Naive B cell (primary cell): ENCODE data around the gene ADGRL3. TPM values are rescaled to one million over a fixed set of nuclear protein-coding genes. Genes with fewer than 3 reads are reported as not detected.

ENCODE experiments used
- ATAC-seq, 2 donors: fragments of 150-1000 bp; cut with Tn5 transposase; 2 replicates each; pipeline ENCODE4 v1.10.0; 2021; ENCODE audit warnings: low read depth in 2 of 2, mild to moderate bottlenecking in 2 of 2, moderate library complexity in 2 of 2
- DNase-seq: peaks from one replicate; pipeline ENCODE4 v3.0.0; 2022
- H3K27ac Mint-ChIP-seq, 6 donors: one replicate each; pipeline ENCODE4 v1.8.0; 2020 to 2022; ENCODE audit warnings: mild to moderate bottlenecking in 6 of 6, mixed read lengths in 6 of 6, moderate library complexity in 5 of 6, inconsistent platforms in 2 of 6
- H3K27me3 Mint-ChIP-seq, 3 donors: one replicate each; pipeline ENCODE4 v1.8.0; 2021 to 2022; ENCODE audit warnings: mixed read lengths in 3 of 3, mild to moderate bottlenecking in 1 of 3
- H3K36me3 Mint-ChIP-seq, 2 donors: one replicate each; pipeline ENCODE4 v1.8.0; 2020 to 2022; ENCODE audit warnings: mixed read lengths in 2 of 2, inconsistent platforms in 1 of 2, mild to moderate bottlenecking in 1 of 2
- H3K4me1 Mint-ChIP-seq, 3 donors: one replicate each; pipeline ENCODE4 v1.8.0; 2020 to 2022; ENCODE audit warnings: mixed read lengths in 3 of 3, inconsistent platforms in 1 of 3, mild to moderate bottlenecking in 1 of 3, moderate library complexity in 1 of 3
- H3K4me3 Mint-ChIP-seq, 8 donors: one replicate each; pipeline ENCODE4 v1.8.0; 2020 to 2022; ENCODE audit warnings: mild to moderate bottlenecking in 8 of 8, mixed read lengths in 8 of 8, moderate library complexity in 8 of 8, inconsistent platforms in 2 of 8
- H3K9me3 Mint-ChIP-seq, 7 donors: one replicate each; pipeline ENCODE4 v1.8.0; 2020 to 2022; ENCODE audit warnings: mixed read lengths in 7 of 7, mild to moderate bottlenecking in 5 of 7, inconsistent platforms in 2 of 7, moderate library complexity in 1 of 7
- polyA plus RNA-seq, 6 donors: library from polyadenylated mRNA; unstranded; fragments of 300-500 nt; fragmentation: Illumina TruSeq; gene quantifications; one replicate each; pipeline ENCODE4 v1.2.3, GENCODE V29; 2021; ENCODE audit warnings: low read depth in 6 of 6

The ADGRL3 gene
- polyA plus RNA-seq, 6 donors from 2014 or later = not detected

DNA sequence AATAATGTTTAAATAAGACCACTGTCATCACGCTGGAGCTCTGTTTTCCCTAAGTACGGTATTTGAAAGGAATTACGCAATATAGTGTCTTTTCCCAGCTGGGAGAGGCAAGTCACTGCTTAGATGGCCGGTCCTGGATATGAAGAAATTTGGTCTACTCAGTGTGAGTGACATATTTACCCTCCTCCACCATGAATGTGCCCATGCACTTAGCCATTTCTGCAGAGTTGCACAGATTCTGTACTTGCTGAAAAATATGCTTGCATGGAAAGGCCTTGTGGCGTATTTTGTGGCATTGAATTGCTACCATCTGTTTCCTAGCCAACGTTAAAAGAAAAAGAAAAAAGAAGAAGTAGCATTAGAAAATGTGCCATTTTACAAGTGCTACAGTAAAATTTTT is 73.1 kb downstream of the ADGRL3 start:
- no peak for ATAC-seq
- Mint-ChIP-seq H3K4me1 (no peaks in the 10 kb centered on the region), H3K4me3 (no peak overlapping the region), H3K27me3 (no peaks in the 10 kb centered on the region), H3K9me3 (peaks cover 0 to 3% (median 0%) of the 10 kb centered on the region in 7 donors), H3K36me3 (no peaks in the 10 kb centered on the region), H3K27ac (no peak overlapping the region)
- DNase-seq = no peak

DNA sequence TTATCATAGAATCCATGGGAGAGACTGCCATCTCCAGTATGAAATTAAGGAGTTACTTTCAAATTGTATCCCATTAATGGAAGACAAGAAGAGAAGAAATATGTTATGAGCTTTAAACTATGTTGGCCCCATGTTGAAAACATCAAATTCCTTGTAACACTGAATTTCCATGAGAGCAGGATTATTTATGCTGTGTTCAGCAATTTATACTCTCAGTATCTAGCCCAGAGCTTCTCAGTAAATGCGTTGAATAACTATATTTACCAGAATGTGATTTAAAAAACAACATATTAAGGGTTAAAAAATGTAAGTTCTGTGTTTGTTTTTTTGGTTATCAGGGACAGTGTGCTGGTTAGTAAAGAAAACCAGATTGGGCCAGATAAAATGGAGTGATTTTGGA is 74.2 kb downstream of the ADGRL3 start:
- ATAC-seq = no peak
- H3K27ac Mint-ChIP-seq = no peak overlapping the region
- no peaks in the 10 kb centered on the region for H3K36me3 Mint-ChIP-seq

DNA sequence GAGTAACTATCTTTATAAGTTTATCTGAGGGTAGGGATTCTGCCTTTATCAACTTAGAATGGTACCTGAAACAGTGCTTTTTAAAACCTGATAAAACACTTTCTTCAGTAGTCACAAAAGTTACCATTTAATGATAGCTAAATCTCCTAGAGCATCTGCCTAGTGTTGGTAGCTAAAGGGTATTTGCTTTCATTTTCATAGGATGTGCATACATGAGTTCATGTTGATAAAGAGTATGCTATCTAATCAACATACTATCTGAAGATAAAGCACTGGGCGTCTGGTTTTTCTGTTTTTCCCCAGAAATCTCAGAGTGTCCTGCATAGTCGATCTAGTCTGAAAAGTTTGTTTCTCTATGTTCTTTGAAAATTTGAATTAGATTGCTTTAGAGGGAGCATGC is 75.1 kb downstream of the ADGRL3 start:
- no peaks in the 10 kb centered on the region for H3K27me3 Mint-ChIP-seq
- H3K36me3 Mint-ChIP-seq = no peaks in the 10 kb centered on the region

More for the DNA sequence above, 74.2 kb downstream of the ADGRL3 start:
- no peak overlapping the region for H3K4me3 Mint-ChIP-seq
- no peaks in the 10 kb centered on the region for H3K4me1 Mint-ChIP-seq
- H3K27me3 Mint-ChIP-seq = no peaks in the 10 kb centered on the region
- peaks cover 0 to 3% (median 0%) of the 10 kb centered on the region in 7 donors for H3K9me3 Mint-ChIP-seq
- no peak for DNase-seq

DNA sequence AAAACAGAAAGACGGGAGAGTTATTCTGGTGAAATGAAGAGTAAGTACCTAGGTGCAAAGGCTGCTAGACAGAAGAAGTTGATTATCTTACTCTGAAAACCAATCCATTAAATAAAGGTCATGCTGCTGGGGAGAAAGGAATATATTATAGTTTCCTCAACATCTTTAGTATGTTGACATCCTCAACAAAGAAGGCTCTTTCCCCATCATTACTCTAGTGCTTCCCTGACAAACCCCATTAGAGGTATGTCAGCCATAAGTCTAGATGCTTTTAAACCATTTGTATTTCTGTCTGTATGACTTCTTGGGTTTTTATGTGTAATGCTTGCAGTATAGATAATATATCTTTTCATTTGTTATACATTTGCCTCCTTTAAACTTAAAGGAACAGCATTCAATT is 75.9 kb downstream of the ADGRL3 start:
- Mint-ChIP-seq H3K4me3 (no peak overlapping the region), H3K27me3 (no peaks in the 10 kb centered on the region), H3K4me1 (no peaks in the 10 kb centered on the region), H3K9me3 (peaks cover 0 to 3% (median 0%) of the 10 kb centered on the region in 7 donors), H3K36me3 (no peaks in the 10 kb centered on the region), H3K27ac (no peak overlapping the region)
- ATAC-seq (no peak), DNase-seq (no peak)

More for the DNA sequence above, 75.1 kb downstream of the ADGRL3 start:
- DNase-seq (no peak), ATAC-seq (no peak)
- no peak overlapping the region for H3K27ac Mint-ChIP-seq
- H3K4me3 Mint-ChIP-seq = no peak overlapping the region
- peaks cover 0 to 3% (median 0%) of the 10 kb centered on the region in 7 donors for H3K9me3 Mint-ChIP-seq
- H3K4me1 Mint-ChIP-seq = no peaks in the 10 kb centered on the region

DNA sequence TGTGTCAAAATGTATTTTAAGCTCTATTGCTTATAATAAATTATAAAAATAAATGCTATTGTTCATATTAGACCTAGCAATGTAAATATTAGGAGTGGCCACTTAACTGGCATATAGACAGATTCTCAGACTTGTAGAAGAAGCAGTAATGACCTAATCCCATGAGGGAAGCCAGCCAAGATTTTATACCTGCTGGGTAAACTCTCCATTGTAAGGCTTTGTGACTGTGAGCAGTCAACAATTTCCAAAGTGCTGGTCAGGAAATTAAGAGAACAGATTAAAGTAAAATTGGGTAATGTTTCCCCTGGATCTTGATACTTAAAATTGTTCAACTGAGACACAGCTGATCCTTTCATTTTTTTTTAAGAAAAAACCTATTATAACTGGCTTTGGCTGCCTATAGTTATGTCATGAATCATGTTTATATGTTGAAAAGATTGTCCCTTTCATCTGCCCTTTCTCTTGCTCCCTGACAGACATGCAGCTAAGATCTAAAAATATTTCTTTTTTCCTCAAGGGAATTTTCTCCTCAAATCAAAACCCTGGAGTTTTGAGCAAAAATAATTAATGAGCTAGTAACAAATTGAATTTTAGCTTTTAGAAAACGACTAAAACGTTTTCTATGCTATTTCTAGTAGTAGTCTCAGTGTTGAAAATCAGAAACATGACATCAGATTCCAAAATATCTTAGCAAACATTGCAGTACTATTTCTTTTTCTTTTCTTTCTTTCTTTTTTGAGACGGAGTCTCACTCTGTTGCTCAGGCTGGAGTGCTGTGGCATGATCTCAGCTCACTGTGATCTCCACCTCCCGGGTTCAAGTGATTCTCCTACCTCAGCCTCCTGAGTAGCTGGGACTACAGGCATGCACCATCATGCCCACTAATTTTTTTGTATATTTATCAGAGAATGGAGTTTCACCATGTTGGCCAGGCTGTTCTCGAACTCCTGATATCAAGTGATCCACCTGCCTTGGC is 77.9 kb downstream of the ADGRL3 start:
- DNase-seq (no peak), ATAC-seq (no peak)
- H3K27ac Mint-ChIP-seq = no peak overlapping the region
- H3K4me1 Mint-ChIP-seq = no peaks in the 10 kb centered on the region
- no peaks in the 10 kb centered on the region for H3K27me3 Mint-ChIP-seq
- H3K9me3 Mint-ChIP-seq = no peaks in the 10 kb centered on the region
- no peaks in the 10 kb centered on the region for H3K36me3 Mint-ChIP-seq
- H3K4me3 Mint-ChIP-seq = no peak overlapping the region

DNA sequence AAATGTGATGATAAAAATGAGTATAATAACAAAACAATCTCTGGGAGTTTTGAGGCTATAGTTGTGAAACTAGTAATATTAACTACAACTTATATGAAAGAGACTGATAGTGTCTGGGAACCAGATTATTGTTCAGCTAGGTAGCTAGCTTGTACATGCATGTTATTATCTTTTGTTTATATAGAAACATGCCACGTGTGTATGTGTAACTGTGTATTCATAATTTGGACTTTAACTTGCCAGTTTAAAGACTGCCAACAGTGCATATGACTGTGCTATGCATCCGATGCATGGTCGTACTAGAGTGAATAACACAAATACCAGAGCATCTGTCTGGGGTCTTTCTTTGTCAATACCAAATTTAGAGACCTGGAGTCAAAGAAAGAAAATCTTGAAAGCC is 92.2 kb downstream of the ADGRL3 start:
- no peak for DNase-seq
- Mint-ChIP-seq H3K27ac (no peak overlapping the region), H3K9me3 (peaks cover 0 to 5% (median 0%) of the 10 kb centered on the region in 7 donors), H3K27me3 (no peaks in the 10 kb centered on the region), H3K36me3 (no peaks in the 10 kb centered on the region), H3K4me3 (no peak overlapping the region), H3K4me1 (no peaks in the 10 kb centered on the region)
- no peak for ATAC-seq

DNA sequence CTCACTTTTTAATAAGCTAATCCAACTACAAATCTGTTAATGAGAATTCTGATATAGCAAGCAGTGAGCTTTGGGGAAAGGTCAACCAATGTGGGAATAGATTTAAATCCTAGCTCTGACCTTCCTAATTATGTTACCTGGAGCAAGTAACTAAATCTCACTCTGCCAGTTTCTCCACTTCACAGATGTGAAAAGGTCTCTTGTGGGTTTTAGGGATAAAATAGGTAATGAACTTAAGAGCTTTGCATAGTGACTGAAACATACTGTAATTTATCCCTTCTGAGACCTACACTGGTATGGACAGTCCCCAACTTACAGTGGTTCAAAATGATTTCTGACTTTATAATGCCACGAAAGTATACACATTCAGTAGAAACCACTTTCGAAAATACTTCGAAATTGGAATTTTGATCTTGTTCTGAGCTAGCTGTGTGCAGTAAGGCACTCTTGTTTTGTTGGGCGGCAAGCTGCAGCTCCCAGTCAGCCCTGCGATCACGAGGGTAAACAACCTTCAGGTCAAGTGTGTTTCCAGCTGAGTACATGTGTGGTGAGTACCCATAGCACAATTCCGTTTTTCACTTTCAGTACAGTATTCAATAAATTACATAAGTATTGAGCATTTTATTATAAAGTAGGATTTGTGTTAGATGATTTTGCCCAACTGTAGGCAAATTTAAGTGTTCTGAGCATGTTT is 93.7 kb downstream of the ADGRL3 start:
- Mint-ChIP-seq H3K4me3 (no peak overlapping the region), H3K4me1 (no peaks in the 10 kb centered on the region), H3K27ac (no peak overlapping the region), H3K36me3 (no peaks in the 10 kb centered on the region), H3K27me3 (no peaks in the 10 kb centered on the region), H3K9me3 (peaks cover 0 to 5% (median 0%) of the 10 kb centered on the region in 7 donors)
- ATAC-seq (no peak), DNase-seq (no peak)

DNA sequence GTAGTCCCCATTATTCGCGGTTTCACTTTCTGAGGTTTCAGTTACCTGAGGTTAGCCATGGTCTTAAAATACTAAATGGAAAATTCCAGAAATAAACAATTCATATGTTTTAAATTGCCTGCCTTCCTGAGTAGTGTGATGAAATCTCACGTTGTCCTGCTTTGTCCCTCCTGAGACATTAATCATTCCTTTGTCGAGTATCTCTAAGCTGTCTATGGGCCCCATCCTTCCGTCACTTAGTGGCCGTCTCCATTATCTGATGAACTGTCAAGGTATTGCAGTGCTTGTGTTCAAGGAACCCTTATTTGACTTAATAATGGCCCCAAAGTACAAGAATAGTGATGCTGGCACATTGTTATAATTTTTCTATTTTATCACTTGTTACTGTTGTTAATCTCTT is 94.8 kb downstream of the ADGRL3 start:
- no peak overlapping the region for H3K27ac Mint-ChIP-seq
- DNase-seq (no peak), ATAC-seq (no peak)
- no peak overlapping the region for H3K4me3 Mint-ChIP-seq
- no peaks in the 10 kb centered on the region for H3K4me1 Mint-ChIP-seq
- H3K27me3 Mint-ChIP-seq = no peaks in the 10 kb centered on the region
- no peaks in the 10 kb centered on the region for H3K36me3 Mint-ChIP-seq
- peaks cover 0 to 5% (median 0%) of the 10 kb centered on the region in 7 donors for H3K9me3 Mint-ChIP-seq

DNA sequence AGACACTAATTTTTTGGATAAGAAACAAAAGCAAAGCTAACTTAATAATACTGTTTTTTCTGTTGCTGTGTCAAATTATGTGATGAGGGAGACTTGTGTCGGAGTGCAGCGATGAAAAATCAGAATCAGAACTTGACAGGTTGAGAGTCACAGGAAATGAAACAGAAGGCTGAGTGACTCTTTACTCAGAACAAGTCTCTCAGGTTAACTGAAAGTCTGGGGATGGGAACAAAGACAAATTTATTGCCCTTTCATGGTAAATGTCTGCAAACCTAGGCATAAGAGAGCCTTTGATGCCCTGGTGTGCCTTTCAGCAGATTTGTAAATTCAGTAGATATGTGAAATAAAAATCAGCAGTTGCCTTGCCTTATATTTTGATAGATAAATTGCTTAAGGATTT is 96.0 kb downstream of the ADGRL3 start:
- H3K27ac Mint-ChIP-seq = no peak overlapping the region
- peaks cover 0 to 4% (median 0%) of the 10 kb centered on the region in 7 donors for H3K9me3 Mint-ChIP-seq
- no peaks in the 10 kb centered on the region for H3K27me3 Mint-ChIP-seq
- ATAC-seq = no peak
- H3K4me3 Mint-ChIP-seq = no peak overlapping the region
- no peak for DNase-seq
- H3K4me1 Mint-ChIP-seq = no peaks in the 10 kb centered on the region
- no peaks in the 10 kb centered on the region for H3K36me3 Mint-ChIP-seq

DNA sequence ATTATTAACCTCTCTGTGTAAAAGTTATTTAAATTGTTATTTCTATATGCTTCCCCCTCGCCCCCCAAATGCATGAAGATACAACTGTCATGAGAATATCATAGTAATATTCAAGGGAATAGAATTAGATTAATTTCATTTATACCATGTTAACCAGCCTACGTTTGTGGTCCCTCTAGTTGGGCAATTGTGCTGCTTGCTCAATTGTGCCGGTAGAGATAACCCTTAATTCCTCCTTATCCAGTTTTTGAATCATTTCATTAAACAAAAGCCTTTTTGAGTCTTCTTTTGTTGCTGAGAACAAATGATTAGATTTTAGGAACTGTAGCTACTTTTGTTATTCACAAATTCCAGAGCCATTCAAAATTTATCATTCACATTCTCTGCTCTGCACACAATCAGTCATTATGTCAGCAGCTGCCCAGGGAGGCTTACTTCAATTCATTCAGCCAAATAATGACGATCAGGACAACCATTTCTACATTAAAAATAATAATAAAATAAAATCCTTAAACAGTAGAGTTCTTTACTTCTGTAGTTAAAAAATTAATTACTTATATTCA is 98.1 kb downstream of the ADGRL3 start:
- H3K27me3 Mint-ChIP-seq = no peaks in the 10 kb centered on the region
- H3K27ac Mint-ChIP-seq = no peak overlapping the region
- no peaks in the 10 kb centered on the region for H3K4me1 Mint-ChIP-seq
- H3K36me3 Mint-ChIP-seq = no peaks in the 10 kb centered on the region
- peaks cover 0 to 4% (median 0%) of the 10 kb centered on the region in 7 donors for H3K9me3 Mint-ChIP-seq
- ATAC-seq (no peak), DNase-seq (no peak)
- H3K4me3 Mint-ChIP-seq = no peak overlapping the region

DNA sequence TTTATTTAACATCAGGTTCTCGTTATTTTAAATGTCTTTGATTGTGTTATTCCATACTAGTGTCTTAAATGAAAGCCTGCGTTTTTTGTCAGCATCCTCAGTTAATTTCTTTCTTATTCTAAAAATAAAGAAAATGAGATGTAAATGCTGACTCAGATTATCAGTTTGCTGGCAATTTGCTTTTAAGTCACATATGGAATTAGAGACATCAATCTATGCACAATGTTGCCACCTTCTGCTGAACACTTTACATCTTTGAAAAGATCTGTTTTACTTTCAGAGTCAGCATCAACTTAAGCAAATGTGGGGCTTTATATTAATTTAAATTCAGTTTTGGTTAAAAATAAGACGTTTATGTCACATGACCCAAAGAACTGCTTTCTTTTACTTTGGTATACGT is 99.2 kb downstream of the ADGRL3 start:
- Mint-ChIP-seq H3K27ac (no peak overlapping the region), H3K27me3 (no peaks in the 10 kb centered on the region)
- no peak for ATAC-seq

DNA sequence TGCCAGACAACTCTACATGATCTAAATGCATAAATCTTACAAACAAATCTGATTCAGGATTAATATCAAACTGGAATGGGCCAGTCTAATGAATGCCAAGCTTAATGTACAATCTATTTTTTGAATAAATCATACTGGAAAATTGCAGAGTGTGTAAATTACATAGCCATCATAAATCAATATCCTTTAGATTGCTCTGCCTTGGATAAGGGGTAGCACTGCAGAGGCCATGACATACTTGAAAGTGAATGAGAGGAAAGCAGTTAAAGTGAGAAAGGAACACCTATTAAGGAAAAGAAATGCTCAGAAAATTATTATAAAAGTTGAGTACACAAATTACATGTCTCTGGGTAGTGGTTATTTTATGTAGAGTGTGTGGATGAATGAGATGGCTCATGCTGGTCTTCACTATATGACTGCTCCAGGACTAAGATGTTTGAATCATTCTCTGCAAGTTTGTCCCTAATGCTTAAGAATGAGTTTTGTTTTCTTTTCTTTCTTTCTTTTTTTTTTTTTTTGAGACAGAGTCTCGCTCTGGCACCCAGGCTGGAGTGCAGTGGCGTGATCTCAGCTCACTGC is 100.2 kb downstream of the ADGRL3 start:
- Mint-ChIP-seq H3K27me3 (no peaks in the 10 kb centered on the region), H3K27ac (no peak overlapping the region), H3K4me1 (no peaks in the 10 kb centered on the region), H3K36me3 (no peaks in the 10 kb centered on the region), H3K9me3 (peaks cover 0 to 3% (median under 1%) of the 10 kb centered on the region in 7 donors), H3K4me3 (no peak overlapping the region)
- ATAC-seq (no peak), DNase-seq (no peak)

More for the DNA sequence above, 99.2 kb downstream of the ADGRL3 start:
- Mint-ChIP-seq H3K9me3 (peaks cover 0 to 3% (median 0%) of the 10 kb centered on the region in 7 donors), H3K36me3 (no peaks in the 10 kb centered on the region), H3K4me1 (no peaks in the 10 kb centered on the region), H3K4me3 (no peak overlapping the region)
- DNase-seq = no peak

DNA sequence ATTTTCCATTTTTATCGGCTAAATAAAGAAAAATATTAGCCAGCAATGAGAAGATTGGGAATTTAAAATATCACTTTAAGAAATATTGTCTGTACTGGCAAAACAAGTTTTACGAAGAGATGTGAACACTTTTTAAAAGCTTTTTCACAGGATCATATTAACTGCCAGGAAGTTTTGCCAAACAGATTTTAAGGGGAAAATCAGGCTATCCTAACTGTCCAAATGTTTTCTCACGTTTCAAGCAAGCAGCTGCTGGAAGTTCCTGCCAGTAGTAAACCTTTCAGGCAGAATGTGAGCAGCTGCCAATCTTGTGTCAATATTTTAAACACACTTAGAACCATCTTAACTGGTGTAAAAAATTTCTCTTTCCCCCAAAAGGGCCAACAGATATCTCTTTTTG is 101.1 kb downstream of the ADGRL3 start:
- H3K27me3 Mint-ChIP-seq = no peaks in the 10 kb centered on the region
- no peaks in the 10 kb centered on the region for H3K4me1 Mint-ChIP-seq
- no peak for DNase-seq
- H3K9me3 Mint-ChIP-seq = peaks cover 0 to 4% (median 1%) of the 10 kb centered on the region in 7 donors
- H3K4me3 Mint-ChIP-seq = no peak overlapping the region
- H3K27ac Mint-ChIP-seq = no peak overlapping the region
- ATAC-seq = no peak
- H3K36me3 Mint-ChIP-seq = no peaks in the 10 kb centered on the region
